Measurements from ENCODE around the gene CHFR. TPM values are rescaled to one million over a fixed set of nuclear protein-coding genes. Genes with fewer than 3 reads are reported as not detected.
"Not testable (repeated sequence)": the region's sequence is repeated elsewhere in the genome, so short reads cannot be mapped to it uniquely, and the experiment has no call there.

CHFR gene
- total RNA-seq, 2 donors from 2014 or later, result 37.8 to 41.4 TPM

- intact Hi-C loops (cut with DNase I), result no loop called here
- H3K27ac ChIP-seq, result peak overlapping the region; percentile 67
- no peak for DNase-seq
- no peaks in the 10 kb centered on the region for H3K9me3 ChIP-seq
- H3K4me1 ChIP-seq, result peaks cover 4% of the 10 kb centered on the region
- H3K27me3 ChIP-seq, result no peaks in the 10 kb centered on the region
- no peak overlapping the region for H3K4me3 ChIP-seq
- no peak for TF ChIP-seq CTCF (IDR thresholded peaks at IDR 0.05)
- H3K36me3 ChIP-seq, result no peaks in the 10 kb centered on the region
- no peak overlapping the region for H3K9ac ChIP-seq (ENCODE audit: low read depth in 2 of 2, low read length in 2 of 2)
These were observed 49.6 kb downstream of the CHFR start for GRCh38 chr12:132837693-132838409.

- Histone ChIP-seq H3K27ac (no peak overlapping the region), H3K36me3 (no peaks in the 10 kb centered on the region), H3K9ac (ENCODE audit: low read depth in 2 of 2, low read length in 2 of 2) (no peak overlapping the region), H3K4me3 (no peak overlapping the region), H3K4me1 (peaks cover 4% of the 10 kb centered on the region), H3K9me3 (no peaks in the 10 kb centered on the region), H3K27me3 (no peaks in the 10 kb centered on the region)
- no peak for TF ChIP-seq CTCF (IDR thresholded peaks at IDR 0.05)
- DNase-seq, result no peak
- intact Hi-C loops (cut with DNase I), result no loop called here
These were observed 50.5 kb downstream of the CHFR start for GRCh38 chr12:132836795-132837331.

GRCh38 chr12:132836230-132836629 lies 51.2 kb downstream of the CHFR start:
- H3K36me3 ChIP-seq; H3K27me3 ChIP-seq; H3K9me3 ChIP-seq; H3K27ac ChIP-seq; H3K4me3 ChIP-seq; H3K9ac ChIP-seq (ENCODE audit: low read depth in 2 of 2, low read length in 2 of 2); H3K4me1 ChIP-seq; intact Hi-C loops (cut with DNase I); DNase-seq: not testable (repeated sequence)

GRCh38 chr12:132835076-132836025 lies 52.1 kb downstream of the CHFR start:
- H3K27me3 ChIP-seq, result no peaks in the 10 kb centered on the region
- TF ChIP-seq CTCF (IDR thresholded peaks at IDR 0.05), result no peak
- H3K27ac ChIP-seq, result no peak overlapping the region
- no peak overlapping the region for H3K4me3 ChIP-seq
- intact Hi-C loops (cut with DNase I), result no loop called here
- H3K9me3 ChIP-seq, result no peaks in the 10 kb centered on the region
- peaks cover 4% of the 10 kb centered on the region for H3K4me1 ChIP-seq
- DNase-seq, result no peak
- no peaks in the 10 kb centered on the region for H3K36me3 ChIP-seq
- H3K9ac ChIP-seq (ENCODE audit: low read depth in 2 of 2, low read length in 2 of 2), result no peak overlapping the region

- H3K9me3 ChIP-seq, result no peaks in the 10 kb centered on the region
- DNase-seq, result no peak
- H3K27ac ChIP-seq, result no peak overlapping the region
- H3K4me3 ChIP-seq, result no peak overlapping the region
- no peak for TF ChIP-seq CTCF (IDR thresholded peaks at IDR 0.05)
- no peak overlapping the region for H3K9ac ChIP-seq (ENCODE audit: low read depth in 2 of 2, low read length in 2 of 2)
- H3K36me3 ChIP-seq, result no peaks in the 10 kb centered on the region
- intact Hi-C loops (cut with DNase I), result no loop called here
- no peaks in the 10 kb centered on the region for H3K27me3 ChIP-seq
- peaks cover 4% of the 10 kb centered on the region for H3K4me1 ChIP-seq
These were observed 53.2 kb downstream of the CHFR start for GRCh38 chr12:132834181-132834711.
